Fibroblast of upper back skin (primary cell): ENCODE results near the gene UGT1A4.
"Not testable (repeated sequence)": the region's sequence is repeated elsewhere in the genome, so short reads cannot be mapped to it uniquely, and the experiment has no call there.

ENCODE experiments used
- DNase-seq: peaks from one replicate; pipeline ENCODE4 v3.0.0-alpha.2; 2013

UGT1A4 gene

DNA sequence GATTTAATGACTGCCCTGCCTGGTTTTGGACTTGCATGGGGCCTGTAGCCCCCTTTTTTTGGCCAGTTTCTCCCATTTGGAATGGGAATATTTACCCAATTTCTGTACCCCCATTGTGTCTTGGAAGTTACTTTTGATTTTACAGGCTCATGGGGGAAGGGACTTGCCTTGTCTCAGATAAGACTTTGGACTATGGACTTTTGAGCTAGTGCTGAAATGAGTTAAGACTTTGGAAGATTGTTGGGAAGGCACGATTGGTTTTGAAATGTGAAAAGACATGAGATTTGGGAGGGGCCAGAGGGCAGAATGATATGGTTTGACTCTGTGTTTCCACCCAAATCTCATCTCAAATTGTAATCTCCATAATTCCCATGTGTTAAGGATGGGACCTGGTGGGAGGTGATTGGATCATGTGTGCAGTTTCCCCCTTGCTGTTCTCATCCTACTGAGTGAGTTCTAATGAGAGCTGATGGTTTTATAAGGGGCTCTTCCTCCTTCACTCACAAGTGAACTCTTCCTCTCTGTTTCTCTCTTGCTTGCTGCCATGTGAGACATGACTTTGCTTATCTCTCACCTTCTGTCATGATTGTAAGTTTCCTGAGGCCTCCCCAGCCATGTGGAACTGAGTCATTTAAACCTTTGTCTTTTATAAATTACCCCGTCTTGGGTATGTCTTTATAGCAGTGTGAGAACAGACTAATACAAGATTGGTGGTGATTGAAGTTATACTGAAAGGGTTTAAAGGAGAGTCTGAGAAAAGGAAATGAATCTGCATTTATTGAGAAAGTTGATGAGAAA, 32.9 kb downstream of the UGT1A4 start:
- DNase-seq, result not testable (repeated sequence)

GRCh38 chr2:233754872-233755611, 36.5 kb downstream of the UGT1A4 start:
- DNase-seq, result no peak

GRCh38 chr2:233756429-233757081, 38.0 kb downstream of the UGT1A4 start:
- DNase-seq, result no peak

GRCh38 chr2:233758141-233758540, 39.6 kb downstream of the UGT1A4 start:
- no peak for DNase-seq

DNA sequence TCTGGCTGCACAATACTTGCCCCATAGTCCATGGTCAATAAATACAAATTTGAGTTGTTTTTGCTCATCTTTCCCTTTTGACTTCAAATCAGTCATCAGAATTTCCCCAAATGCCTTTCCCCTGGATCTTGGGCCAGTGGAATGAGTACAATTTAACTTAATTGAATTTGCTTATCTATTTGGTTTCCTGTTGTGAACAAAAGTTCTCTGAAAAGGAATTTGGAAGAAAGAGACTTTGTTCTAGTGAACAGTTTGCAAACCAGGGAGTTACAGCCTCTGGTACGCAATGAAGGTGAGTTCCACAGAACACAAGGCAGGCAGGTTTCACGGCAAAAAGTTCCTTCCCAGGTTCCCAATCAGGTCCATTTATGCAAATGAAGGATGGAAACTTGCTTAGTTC, 40.3 kb downstream of the UGT1A4 start:
- no peak for DNase-seq

GRCh38 chr2:233760043-233760442, 41.5 kb downstream of the UGT1A4 start, which contains the start of gene UGT1A1:
UGT1A1 (plus strand) TSS chr2:233760270; CDS start chr2:233760288, 18 bp downstream.
- no peak for DNase-seq

DNA sequence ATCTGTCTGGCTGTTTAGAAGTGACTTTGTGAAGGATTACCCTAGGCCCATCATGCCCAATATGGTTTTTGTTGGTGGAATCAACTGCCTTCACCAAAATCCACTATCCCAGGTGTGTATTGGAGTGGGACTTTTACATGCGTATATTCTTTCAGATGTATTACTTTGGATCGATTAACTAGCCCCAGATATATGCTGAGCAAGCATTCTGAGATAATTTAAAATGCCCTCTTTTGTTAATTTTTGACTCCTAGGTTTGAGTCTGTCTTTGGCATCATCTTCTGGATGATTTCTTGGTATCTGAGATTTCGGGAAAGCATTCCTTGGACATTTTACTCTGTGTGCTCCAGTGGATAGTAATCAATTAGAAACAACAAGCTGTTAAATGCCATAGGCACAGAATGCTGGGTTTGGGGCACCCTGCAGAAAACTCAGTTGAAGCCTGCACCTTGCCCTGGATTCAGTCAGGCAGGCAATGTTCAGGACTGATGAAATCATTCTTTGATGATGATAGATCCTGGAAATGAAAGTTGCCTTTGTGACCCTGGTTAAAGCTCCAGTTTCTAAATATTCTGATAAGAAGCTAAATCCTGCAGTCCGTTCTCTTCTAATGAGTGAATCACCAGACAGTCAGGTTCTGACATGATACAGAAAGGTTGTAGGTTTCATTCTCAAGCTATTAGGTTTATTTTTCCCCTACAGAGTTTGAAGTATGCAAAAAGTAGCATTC, 42.7 kb downstream of the UGT1A4 start:
- no peak for DNase-seq

DNA sequence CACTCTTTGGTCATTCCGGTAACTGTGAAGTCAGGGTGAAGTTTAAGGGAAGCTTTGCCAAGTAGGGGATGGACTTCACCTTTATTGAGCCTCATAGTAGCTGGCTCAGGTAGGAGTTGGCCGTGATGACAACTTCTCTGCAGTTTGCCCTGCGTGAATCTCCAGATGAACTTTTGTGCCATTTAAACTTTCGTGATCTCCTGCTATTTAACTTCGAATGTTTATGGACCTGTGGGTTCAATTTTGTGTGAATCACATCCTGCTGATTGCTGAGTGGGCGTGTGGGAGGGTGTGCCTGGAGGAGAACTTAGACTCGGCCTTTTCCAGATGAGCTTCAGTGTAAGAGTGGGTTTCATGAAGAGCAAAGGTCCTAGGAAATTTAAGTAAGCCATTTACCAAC, 45.7 kb downstream of the UGT1A4 start:
- DNase-seq, result no peak

DNA sequence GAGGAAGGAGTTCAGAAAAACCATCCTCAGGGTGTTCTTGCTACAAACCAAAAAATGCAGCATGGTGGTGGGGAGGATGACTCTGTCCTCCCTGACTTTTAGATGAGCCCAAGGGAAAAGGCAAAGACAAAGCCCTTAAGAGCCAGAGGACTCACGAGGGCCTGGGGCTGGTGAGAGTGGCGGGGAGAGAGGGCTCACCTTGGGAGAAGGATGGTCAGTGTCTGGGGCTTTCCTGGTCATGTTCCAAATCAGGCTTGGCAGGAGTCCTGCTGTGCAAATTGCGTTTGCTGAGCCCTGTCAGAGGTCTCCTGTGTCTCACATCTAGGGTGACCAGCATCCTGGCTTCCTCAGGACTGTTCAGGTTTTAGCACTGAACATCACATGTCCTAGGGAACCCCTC, 46.2 kb downstream of the UGT1A4 start:
- no peak for DNase-seq

DNA sequence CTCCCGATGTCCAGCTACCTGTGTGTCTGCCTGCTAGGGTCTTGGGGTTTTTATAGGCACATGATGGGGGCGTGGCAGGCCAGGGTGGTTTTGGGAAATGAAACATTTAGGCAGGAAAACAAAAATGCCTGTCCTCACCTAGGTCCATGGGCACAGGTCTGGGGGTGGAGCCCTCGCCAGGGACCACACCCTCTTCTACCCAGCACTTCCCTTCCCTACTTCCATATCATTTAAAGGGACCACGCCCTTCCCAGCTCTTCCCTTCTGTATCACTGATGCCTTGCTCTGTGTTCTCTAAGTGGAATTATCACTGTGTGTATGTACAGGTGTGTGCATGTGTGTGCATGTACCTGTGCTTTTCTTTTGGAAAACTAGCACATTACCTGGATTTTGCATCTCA, 47.9 kb downstream of the UGT1A4 start:
- DNase-seq, result no peak

GRCh38 chr2:233768076-233768475, 49.5 kb downstream of the UGT1A4 start:
- no peak for DNase-seq

DNA sequence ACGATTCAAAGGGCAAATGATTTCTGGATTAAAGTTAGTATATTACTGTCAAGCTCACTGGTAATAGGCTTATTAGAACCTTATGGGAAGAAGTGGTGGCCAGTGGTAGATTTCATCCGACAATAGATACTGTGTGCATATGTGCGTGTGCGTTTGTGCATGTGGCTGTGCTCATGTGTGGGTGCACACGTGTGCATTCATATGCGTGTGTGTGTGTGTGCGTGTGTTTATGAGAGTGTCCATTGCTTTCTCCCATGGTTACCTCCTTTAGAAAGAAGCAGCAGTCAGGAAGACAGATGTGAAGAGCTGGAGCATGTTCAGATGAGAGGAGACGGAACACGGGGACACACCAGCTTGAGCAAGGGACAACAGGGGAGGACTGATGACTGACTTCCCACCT, 50.7 kb downstream of the UGT1A4 start:
- no peak for DNase-seq

DNA sequence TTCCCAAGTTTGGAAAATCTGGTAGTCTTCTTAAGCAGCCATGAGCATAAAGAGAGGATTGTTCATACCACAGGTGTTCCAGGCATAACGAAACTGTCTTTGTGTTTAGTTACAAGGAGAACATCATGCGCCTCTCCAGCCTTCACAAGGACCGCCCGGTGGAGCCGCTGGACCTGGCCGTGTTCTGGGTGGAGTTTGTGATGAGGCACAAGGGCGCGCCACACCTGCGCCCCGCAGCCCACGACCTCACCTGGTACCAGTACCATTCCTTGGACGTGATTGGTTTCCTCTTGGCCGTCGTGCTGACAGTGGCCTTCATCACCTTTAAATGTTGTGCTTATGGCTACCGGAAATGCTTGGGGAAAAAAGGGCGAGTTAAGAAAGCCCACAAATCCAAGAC, 53.6 kb downstream of the UGT1A4 start:
- DNase-seq, result no peak

DNA sequence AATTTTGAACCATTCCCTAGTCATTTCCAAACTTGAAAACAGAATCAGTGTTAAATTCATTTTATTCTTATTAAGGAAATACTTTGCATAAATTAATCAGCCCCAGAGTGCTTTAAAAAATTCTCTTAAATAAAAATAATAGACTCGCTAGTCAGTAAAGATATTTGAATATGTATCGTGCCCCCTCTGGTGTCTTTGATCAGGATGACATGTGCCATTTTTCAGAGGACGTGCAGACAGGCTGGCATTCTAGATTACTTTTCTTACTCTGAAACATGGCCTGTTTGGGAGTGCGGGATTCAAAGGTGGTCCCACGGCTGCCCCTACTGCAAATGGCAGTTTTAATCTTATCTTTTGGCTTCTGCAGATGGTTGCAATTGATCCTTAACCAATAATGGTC, 54.0 kb downstream of the UGT1A4 start:
- no peak for DNase-seq

DNA sequence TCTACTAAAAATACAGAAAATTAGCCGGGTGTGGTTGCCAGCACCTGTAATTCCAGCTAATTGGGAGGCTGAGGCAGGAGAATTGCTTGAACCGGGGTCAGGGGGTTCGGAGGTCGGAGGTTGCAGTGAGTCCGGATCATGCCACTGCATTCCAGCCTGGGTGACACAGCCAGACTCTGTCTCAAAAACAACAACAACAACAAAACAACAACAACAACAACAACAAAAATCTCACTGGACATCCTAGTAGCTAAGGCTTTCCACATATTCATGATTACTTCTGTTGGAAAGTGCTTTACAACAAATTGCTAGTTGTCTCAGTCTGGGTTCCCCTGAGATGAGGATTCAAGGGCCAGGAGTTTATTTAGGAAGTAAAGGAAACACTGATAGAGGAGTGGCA, 55.3 kb downstream of the UGT1A4 start:
- no peak for DNase-seq

GRCh38 chr2:233775414-233775813, 56.9 kb downstream of the UGT1A4 start:
- no peak for DNase-seq

DNA sequence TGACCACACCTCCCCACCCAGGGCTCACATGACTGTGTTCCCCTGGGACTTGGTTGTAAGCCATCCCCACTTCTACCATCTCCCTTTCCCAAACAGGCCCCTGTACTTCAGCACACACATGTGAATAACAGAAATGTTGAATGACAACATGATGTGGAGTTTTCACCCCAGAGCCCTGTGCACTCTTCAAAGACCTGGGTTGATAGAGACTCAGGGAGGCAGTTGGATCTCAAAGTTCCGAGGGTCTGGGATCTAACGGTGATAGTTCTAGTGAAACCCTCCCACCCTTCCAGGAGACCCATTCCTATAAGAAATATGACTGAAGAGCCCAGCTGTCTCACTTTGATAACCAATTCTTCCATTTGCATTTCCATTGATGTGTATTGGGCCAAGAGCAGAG, 59.5 kb downstream of the UGT1A4 start, which contains the start of gene MROH2A:
MROH2A (plus strand) TSS at position 301 of the 400 bp plus-strand sequence. CDS start 1,029 bp downstream, outside the sequence.
- no peak for DNase-seq

DNA sequence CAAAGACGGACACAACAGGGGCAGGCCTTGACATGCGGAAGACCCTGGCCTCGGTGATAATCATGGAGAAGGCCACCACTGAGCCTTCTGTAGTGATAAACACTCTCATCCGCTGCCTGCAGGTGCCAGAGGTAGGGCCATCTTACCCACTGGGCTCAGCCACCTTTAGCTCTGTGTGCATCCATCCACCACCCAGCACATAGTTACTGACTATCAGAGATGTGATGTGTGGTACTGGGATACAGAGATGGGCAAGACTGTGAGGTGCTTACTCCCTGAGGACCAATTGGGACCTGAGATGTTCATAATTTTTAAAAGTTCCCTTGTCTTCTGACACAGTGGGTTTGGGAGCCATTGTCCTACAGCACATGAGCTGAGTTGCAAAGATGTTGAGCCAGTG, 61.2 kb downstream of the UGT1A4 start:
- no peak for DNase-seq

GRCh38 chr2:233780771-233781170, 62.2 kb downstream of the UGT1A4 start:
- no peak for DNase-seq

DNA sequence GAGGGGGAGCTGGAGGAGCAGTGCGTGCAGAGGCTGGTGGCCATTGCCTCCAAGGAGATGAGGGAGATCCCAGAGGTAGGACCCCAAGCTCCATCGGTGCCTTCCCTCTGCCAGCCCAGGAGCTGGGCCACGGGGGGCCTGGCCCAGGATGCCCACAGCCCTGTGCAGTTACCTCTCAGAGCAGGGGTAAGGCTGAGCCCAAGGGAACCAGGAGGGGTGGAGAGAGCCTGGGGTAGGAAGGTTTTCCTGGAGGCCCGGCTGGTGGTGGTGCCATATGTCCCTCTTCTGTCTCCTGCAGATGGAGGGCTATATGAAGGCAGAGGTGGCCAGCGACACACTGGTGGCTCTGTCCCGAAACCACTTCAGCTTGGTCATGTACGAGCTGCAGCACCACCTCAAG, 71.0 kb downstream of the UGT1A4 start:
- no peak for DNase-seq

DNA sequence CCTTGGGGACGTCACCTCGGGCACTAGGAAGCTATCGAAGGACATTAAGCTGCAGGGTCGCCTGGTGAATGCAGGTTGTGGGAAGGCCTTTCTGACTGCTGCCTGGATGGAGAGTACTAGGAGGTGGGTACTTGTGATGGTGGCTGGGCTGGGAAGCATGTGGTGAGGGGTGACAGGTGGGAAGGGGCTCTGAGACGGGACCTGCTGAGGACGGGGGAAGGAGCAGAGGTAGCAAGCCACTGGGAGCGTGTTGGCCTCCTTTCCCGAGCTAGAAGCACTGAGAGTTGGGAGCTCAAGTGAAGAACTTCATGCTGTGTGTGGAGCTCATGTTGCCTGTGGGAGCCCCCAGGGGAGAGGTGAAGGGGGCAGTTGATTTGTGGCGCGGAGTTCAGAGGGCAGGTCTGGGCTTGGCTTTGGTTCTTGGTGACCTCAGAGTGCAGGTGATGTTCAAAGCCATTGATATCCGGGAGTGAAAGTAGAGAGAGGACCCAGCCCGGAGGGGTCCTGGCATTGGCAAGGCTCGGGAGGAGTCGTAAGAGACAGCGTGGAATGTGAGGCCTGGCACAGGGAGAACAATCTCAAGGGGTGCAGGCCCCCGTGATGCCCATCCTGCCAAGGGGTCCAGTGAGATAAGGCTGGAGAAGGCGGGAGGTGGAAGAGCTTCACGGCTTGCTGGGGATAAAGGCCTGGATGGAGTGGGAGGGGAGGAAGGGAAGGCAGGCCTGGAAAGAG, 72.8 kb downstream of the UGT1A4 start:
- no peak for DNase-seq

DNA sequence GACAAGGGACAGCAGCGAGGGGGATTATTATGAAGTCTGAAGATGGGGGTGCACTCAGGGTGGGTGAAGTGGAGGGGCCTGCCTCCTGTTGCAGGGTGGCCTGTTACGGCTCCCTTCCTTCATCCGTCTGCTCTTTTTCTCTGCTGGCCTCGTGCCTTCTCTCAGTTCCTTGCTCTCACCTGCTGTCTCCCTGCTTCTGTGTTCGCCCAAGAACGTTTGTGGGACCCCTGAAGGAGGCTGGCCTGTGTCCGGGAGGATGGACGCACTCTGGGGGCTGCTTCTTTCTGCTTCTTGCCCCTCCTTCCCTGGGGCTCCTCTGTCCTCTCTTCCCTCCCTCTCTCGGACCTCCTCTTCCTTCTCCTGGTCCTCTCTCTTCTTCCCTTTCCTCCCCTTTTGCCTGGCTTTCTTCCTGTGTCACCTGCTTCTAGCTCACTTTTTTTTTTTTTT, 73.4 kb downstream of the UGT1A4 start:
- DNase-seq, result no peak
